Parathyroid adenoma (tissue), 2 donors: ENCODE data around the gene KDM4E.
"Not testable (repeated sequence)": the region's sequence is repeated elsewhere in the genome, so short reads cannot be mapped to it uniquely, and the experiment has no call there.

ENCODE experiments used
- H2AFZ ChIP-seq: fragments of 300-600 bp; sonication (generic); one replicate; pipeline ENCODE4 v1.7.0; 2017; ENCODE audit warnings: antibody characterized with exemption, mild to moderate bottlenecking
- H3K27ac ChIP-seq: fragments of 300-600 bp; sonication (generic); one replicate; pipeline ENCODE4 v1.7.0; 2017
- H3K27me3 ChIP-seq: fragments of 300-600 bp; sonication (generic); one replicate; pipeline ENCODE4 v1.7.0; 2017; ENCODE audit warnings: low read length; ENCODE audit not compliant: control insufficient read depth, insufficient read depth
- H3K36me3 ChIP-seq: fragments of 300-600 bp; sonication (generic); one replicate; pipeline ENCODE4 v1.7.0; 2017; ENCODE audit warnings: low read length; ENCODE audit not compliant: control insufficient read depth, insufficient read depth
- H3K4me1 ChIP-seq: fragments of 300-600 bp; sonication (generic); one replicate; pipeline ENCODE4 v1.7.0; 2017; ENCODE audit warnings: control low read depth
- H3K4me2 ChIP-seq: fragments of 300-600 bp; sonication (generic); one replicate; pipeline ENCODE4 v1.7.0; 2017; ENCODE audit warnings: low read length
- H3K4me3 ChIP-seq: fragments of 300-600 bp; sonication (generic); one replicate; pipeline ENCODE4 v1.7.0; 2017; ENCODE audit warnings: low read depth, low read length
- H3K79me2 ChIP-seq: fragments of 300-600 bp; sonication (generic); one replicate; pipeline ENCODE4 v1.7.0; 2017; ENCODE audit warnings: control low read depth
- H3K9ac ChIP-seq: fragments of 300-600 bp; sonication (generic); one replicate; pipeline ENCODE4 v1.7.0; 2017; ENCODE audit warnings: mild to moderate bottlenecking
- H3K9me3 ChIP-seq: fragments of 300-600 bp; sonication (generic); one replicate; pipeline ENCODE4 v1.7.0; 2017; ENCODE audit warnings: low read length; ENCODE audit not compliant: control insufficient read depth
- TF ChIP-seq, protein P1 (sequence below): fragments of 300-600 bp; sonication (generic); IDR thresholded peaks from one replicate; pipeline ENCODE4 v1.7.0; 2017; ENCODE audit warnings: antibody characterized with exemption, mild to moderate bottlenecking
- donor health status: primary hyperparathyroidism.

KDM4E gene

DNA sequence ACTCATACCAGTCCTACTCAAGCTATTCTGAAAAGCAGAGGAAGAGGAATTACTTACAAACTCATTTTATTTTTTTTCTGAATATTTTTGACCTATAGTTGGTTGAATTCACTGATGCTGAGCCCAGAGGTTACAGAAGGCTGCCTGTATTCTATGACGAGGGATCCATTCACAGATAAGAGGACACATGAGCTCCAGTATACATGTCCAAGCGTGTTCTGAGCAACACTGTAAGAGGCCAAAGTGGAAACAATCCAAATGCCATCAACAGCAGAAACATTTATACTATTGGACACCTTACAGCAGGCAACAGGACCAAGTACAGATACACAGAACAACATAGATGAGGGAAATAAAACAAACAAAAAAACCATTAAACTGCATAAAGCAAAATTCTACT, 10.3 kb downstream of the KDM4E start:
- Histone ChIP-seq H3K9ac (no peak overlapping the region), H3K4me3 (no peak overlapping the region), H3K4me1 (no peaks in the 10 kb centered on the region), H3K36me3 (no peaks in the 10 kb centered on the region), H3K79me2 (no peaks in the 10 kb centered on the region), H3K9me3 (no peaks in the 10 kb centered on the region), H3K27ac (no peak overlapping the region), H3K4me2 (no peak overlapping the region), H3K27me3 (no peaks in the 10 kb centered on the region), H2AFZ (no peak overlapping the region)
- TF ChIP-seq, protein P1, sequence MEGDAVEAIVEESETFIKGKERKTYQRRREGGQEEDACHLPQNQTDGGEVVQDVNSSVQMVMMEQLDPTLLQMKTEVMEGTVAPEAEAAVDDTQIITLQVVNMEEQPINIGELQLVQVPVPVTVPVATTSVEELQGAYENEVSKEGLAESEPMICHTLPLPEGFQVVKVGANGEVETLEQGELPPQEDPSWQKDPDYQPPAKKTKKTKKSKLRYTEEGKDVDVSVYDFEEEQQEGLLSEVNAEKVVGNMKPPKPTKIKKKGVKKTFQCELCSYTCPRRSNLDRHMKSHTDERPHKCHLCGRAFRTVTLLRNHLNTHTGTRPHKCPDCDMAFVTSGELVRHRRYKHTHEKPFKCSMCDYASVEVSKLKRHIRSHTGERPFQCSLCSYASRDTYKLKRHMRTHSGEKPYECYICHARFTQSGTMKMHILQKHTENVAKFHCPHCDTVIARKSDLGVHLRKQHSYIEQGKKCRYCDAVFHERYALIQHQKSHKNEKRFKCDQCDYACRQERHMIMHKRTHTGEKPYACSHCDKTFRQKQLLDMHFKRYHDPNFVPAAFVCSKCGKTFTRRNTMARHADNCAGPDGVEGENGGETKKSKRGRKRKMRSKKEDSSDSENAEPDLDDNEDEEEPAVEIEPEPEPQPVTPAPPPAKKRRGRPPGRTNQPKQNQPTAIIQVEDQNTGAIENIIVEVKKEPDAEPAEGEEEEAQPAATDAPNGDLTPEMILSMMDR = no peak

DNA sequence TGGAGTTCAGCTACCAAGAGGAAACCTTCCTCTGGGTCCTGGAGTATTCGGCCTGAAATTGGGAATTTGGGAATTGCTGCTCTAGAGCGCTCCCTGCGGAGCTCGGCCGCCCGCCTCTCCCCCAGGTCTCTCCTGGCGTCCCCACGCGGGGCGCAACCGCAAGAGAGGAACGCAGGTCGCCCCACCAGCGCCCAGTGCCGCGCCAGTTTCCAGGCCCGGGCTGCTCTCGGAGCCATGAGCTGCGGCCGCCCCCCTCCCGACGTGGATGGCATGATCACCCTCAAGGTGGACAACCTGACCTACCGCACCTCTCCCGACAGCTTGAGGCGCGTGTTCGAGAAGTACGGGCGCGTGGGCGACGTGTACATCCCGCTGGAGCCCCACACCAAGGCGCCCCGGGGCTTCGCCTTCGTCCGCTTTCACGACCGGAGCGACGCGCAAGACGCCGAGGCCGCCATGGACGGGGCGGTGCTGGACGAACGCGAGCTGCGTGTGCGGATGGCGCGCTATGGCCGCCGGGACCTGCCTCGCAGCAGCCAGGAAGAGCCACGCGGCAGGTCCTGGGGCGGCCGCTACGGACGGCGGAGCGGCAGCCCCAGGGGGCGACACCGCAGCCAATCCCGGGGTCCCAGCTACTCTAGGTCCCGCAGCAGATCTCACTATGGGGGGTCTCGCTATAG, 12.4 kb downstream of the KDM4E start:
- not testable (repeated sequence) for H3K27me3 ChIP-seq, H3K36me3 ChIP-seq, H3K4me1 ChIP-seq, H3K79me2 ChIP-seq, H3K9me3 ChIP-seq, H3K27ac ChIP-seq, H3K4me3 ChIP-seq, H3K9ac ChIP-seq, H3K4me2 ChIP-seq, H2AFZ ChIP-seq

DNA sequence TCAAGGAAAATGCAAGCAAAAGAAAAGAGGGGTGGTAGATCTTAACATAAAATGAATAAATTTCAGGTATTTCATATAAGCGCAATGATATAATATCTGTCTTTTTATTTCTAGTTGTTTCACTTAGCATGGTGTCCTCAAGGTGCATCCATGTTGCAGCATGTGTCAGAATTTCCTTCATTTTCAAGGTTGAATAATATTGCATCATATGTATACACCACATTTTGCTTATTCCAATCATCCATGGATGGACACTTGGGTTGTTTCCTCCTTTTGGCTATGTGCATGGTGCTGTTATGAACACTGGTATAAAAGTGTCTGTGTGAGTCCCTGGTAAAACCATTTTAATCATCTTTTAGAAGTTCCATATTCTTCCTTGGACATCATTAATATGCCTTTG, 17.2 kb downstream of the KDM4E start:
- TF ChIP-seq, protein P1 = no peak

DNA sequence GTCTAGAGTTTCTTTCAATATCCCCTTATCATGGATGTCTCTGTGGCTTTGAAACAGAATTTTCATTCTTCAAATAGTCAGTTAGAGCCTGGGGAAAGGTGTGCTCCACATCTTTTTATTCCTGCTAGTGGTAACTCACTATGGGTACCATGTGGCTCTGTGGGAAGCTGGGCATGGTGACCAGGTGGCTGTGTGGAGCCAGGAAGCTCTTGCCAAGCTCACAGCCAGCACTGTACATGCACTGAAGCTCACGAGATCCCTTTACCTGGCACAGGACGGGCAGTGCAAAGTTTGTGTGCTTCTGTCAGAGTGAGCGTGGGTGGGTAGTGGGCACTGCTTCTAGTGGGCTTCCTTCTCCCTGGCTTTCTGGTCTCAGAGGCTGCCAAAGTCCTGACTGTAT, 17.8 kb downstream of the KDM4E start:
- no peaks in the 10 kb centered on the region for H3K9me3 ChIP-seq
- H3K79me2 ChIP-seq = no peaks in the 10 kb centered on the region
- H3K4me3 ChIP-seq = no peak overlapping the region
- no peak overlapping the region for H3K4me2 ChIP-seq
- H3K4me1 ChIP-seq = no peaks in the 10 kb centered on the region
- no peak overlapping the region for H2AFZ ChIP-seq
- H3K36me3 ChIP-seq = no peaks in the 10 kb centered on the region
- no peaks in the 10 kb centered on the region for H3K27me3 ChIP-seq
- TF ChIP-seq, protein P1 = no peak
- no peak overlapping the region for H3K9ac ChIP-seq
- H3K27ac ChIP-seq = no peak overlapping the region

More for the DNA sequence above, 17.2 kb downstream of the KDM4E start:
- no peaks in the 10 kb centered on the region for H3K36me3 ChIP-seq
- no peak overlapping the region for H3K27ac ChIP-seq
- H3K4me1 ChIP-seq = no peaks in the 10 kb centered on the region
- no peak overlapping the region for H3K4me2 ChIP-seq
- H2AFZ ChIP-seq = no peak overlapping the region
- H3K4me3 ChIP-seq = no peak overlapping the region
- no peaks in the 10 kb centered on the region for H3K9me3 ChIP-seq
- H3K27me3 ChIP-seq = no peaks in the 10 kb centered on the region
- H3K9ac ChIP-seq = no peak overlapping the region
- H3K79me2 ChIP-seq = no peaks in the 10 kb centered on the region

DNA sequence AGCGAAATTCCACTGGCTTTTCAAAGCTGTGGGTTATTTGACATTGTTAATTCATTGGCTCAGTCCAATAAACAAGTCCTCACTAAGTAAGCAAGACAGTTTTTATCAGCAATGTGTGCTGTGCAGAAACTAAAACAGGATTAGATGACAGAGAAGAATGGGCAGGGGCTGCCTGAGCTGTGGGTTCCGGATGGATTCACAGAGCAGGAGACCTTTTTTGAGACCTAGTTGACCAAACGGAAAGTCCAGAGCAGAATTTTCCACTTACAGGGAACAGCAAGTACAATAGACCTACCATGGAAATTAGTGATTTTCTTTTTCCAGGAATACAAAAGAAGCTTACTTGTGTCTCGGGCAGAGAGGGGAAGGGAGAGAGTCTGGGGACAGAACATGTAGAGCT, 19.0 kb downstream of the KDM4E start:
- Histone ChIP-seq H3K9ac (no peak overlapping the region), H3K27me3 (no peaks in the 10 kb centered on the region), H3K9me3 (no peaks in the 10 kb centered on the region), H3K4me1 (no peaks in the 10 kb centered on the region), H3K4me2 (no peak overlapping the region), H3K36me3 (no peaks in the 10 kb centered on the region), H3K27ac (no peak overlapping the region), H3K79me2 (no peaks in the 10 kb centered on the region), H3K4me3 (no peak overlapping the region), H2AFZ (no peak overlapping the region)
- TF ChIP-seq, protein P1 = no peak
